Measurements from ENCODE around the gene PLPPR3.

DNA sequence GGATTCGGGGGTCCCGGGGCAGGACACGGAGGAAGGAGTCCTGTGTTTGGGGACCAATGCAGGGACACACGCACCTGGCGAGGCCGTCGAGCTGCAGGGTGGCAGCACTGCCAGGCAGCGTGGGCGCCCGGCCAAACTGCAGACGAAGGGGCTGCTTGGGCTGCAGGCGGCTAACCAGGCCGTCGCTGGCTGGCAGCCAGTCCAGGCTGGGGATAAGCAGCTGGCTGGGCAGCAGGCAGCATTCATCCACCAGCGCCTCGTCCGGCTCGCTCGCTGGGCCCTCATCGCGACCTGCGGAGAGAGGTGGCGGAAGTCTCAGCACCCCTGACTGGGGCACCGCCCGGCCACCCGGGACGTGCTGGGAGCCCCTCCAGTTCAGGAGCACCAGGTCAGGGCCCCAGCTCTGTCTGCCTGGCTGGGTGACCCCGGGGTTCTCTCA is 49.2 kb upstream of the PLPPR3 start:
- TF ChIP-seq, protein P1, sequence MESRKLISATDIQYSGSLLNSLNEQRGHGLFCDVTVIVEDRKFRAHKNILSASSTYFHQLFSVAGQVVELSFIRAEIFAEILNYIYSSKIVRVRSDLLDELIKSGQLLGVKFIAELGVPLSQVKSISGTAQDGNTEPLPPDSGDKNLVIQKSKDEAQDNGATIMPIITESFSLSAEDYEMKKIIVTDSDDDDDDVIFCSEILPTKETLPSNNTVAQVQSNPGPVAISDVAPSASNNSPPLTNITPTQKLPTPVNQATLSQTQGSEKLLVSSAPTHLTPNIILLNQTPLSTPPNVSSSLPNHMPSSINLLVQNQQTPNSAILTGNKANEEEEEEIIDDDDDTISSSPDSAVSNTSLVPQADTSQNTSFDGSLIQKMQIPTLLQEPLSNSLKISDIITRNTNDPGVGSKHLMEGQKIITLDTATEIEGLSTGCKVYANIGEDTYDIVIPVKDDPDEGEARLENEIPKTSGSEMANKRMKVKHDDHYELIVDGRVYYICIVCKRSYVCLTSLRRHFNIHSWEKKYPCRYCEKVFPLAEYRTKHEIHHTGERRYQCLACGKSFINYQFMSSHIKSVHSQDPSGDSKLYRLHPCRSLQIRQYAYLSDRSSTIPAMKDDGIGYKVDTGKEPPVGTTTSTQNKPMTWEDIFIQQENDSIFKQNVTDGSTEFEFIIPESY (IDR thresholded peaks at IDR 0.05) = no peak
- TF ChIP-seq POLR2A (IDR thresholded peaks at IDR 0.05; ENCODE audit: low read depth, low read length) (no peak), CBX5 (IDR thresholded peaks at IDR 0.05; ENCODE audit: low read depth) (no peak), CEBPB (IDR thresholded peaks at IDR 0.05; ENCODE audit: borderline replicate concordance in 1 of 2, low read depth in 2 of 2, low read length in 2 of 2) (no peak), TAF1 (IDR thresholded peaks at IDR 0.05; ENCODE audit: borderline replicate concordance, low read depth, low read length) (no peak), CBFB (IDR thresholded peaks at IDR 0.05; ENCODE audit: low read depth) (no peak), PML (IDR thresholded peaks at IDR 0.05; ENCODE audit: low read length) (no peak), EP300 (IDR thresholded peaks at IDR 0.05; ENCODE audit: borderline replicate concordance in 1 of 2, control insufficient read depth in 1 of 2, low read depth in 2 of 2, low read length in 2 of 2) (no peak), GABPA (IDR thresholded peaks at IDR 0.05; ENCODE audit: low read depth) (no peak), BHLHE40 (IDR thresholded peaks at IDR 0.05; ENCODE audit: borderline replicate concordance in 1 of 2, low read depth in 2 of 2, low read length in 1 of 2) (no peak), EZH2 (IDR thresholded peaks at IDR 0.05; ENCODE audit: borderline replicate concordance, control insufficient read depth, low read depth, low read length) (no peak)
- TF ChIP-seq, protein P2, sequence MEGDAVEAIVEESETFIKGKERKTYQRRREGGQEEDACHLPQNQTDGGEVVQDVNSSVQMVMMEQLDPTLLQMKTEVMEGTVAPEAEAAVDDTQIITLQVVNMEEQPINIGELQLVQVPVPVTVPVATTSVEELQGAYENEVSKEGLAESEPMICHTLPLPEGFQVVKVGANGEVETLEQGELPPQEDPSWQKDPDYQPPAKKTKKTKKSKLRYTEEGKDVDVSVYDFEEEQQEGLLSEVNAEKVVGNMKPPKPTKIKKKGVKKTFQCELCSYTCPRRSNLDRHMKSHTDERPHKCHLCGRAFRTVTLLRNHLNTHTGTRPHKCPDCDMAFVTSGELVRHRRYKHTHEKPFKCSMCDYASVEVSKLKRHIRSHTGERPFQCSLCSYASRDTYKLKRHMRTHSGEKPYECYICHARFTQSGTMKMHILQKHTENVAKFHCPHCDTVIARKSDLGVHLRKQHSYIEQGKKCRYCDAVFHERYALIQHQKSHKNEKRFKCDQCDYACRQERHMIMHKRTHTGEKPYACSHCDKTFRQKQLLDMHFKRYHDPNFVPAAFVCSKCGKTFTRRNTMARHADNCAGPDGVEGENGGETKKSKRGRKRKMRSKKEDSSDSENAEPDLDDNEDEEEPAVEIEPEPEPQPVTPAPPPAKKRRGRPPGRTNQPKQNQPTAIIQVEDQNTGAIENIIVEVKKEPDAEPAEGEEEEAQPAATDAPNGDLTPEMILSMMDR (IDR thresholded peaks at IDR 0.05 in 2 of 3, conservative IDR thresholded peaks at IDR 0.05 in 1 of 3; ENCODE audit: control insufficient read depth in 2 of 3, extremely low read depth in 1 of 3, insufficient read depth in 1 of 3, low read depth in 3 of 3, low read length in 3 of 3) = no peak

Measured in GM12878 (cell line).